ENCODE data around the gene UBTF.

DNA sequence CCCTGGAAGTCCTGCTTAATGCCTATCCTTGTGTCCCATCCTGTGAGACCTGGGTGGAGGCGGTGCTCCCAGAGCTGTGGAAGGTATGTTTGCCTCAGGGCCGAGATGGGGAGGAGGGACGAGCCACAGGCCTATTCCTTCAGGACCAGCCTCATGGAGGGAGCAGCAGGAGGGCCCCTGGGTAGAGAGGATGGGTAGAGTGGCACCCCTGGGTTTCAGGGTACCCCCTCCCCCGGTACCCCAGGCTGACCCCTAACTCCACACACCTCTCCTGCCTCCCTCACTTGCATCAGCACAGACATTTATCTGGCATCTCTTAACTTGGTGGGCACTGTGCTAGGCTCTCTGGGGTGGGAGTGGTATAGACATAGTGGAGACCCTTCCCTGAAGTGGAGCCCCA, 41.8 kb downstream of the UBTF start:
- TF ChIP-seq, protein P1, sequence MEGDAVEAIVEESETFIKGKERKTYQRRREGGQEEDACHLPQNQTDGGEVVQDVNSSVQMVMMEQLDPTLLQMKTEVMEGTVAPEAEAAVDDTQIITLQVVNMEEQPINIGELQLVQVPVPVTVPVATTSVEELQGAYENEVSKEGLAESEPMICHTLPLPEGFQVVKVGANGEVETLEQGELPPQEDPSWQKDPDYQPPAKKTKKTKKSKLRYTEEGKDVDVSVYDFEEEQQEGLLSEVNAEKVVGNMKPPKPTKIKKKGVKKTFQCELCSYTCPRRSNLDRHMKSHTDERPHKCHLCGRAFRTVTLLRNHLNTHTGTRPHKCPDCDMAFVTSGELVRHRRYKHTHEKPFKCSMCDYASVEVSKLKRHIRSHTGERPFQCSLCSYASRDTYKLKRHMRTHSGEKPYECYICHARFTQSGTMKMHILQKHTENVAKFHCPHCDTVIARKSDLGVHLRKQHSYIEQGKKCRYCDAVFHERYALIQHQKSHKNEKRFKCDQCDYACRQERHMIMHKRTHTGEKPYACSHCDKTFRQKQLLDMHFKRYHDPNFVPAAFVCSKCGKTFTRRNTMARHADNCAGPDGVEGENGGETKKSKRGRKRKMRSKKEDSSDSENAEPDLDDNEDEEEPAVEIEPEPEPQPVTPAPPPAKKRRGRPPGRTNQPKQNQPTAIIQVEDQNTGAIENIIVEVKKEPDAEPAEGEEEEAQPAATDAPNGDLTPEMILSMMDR (IDR thresholded peaks at IDR 0.05) = no peak
- no peak for TF ChIP-seq EP300 (IDR thresholded peaks at IDR 0.05)
